Kasumi-1 (cell line): ENCODE measurements around the gene POU2F2.
"Not testable (repeated sequence)": the region's sequence is repeated elsewhere in the genome, so short reads cannot be mapped to it uniquely, and the experiment has no call there.

Experiments used
- DNase-seq, 2 experiments: peaks; one replicate each; lab custom pipeline; 2025; lab: John Stamatoyannopoulos, UW

Gene POU2F2

GRCh38 chr19:42100241-42100640, 32.0 kb downstream of the POU2F2 start:
- not testable (repeated sequence) for DNase-seq

- DNase-seq = no peak
Observed at GRCh38 chr19:42099336-42099925, 32.8 kb downstream of the POU2F2 start.

- DNase-seq = no peak
Observed at GRCh38 chr19:42098781-42099180, 33.5 kb downstream of the POU2F2 start.

- DNase-seq = no peak
Observed at GRCh38 chr19:42097461-42097860, 34.8 kb downstream of the POU2F2 start.

GRCh38 chr19:42096255-42096837, 35.9 kb downstream of the POU2F2 start:
- no peak for DNase-seq

DNA sequence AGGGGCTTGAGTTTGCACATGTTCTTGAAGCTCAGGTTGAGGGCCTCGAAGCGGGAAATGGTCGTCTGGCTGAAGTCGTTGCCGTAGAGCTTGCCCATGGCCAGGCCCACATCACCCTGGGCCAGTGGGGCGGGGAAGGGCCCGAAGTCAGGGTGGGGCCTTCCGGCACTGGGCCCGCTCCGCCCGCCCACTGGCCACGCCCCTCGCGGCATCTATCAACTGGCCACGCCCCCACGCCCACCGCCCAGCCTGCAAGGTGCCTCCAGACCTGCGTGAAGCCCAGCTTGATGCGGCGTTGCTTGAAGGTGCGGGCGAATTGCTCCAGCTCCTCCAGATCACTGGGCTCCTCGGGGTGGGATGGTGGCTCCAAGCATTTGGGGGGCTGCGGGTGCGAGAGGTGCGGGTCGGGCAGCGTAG, 36.4 kb downstream of the POU2F2 start:
- DNase-seq = no peak

- no peak for DNase-seq
Observed at GRCh38 chr19:42095142-42095813, 37.0 kb downstream of the POU2F2 start.

DNA sequence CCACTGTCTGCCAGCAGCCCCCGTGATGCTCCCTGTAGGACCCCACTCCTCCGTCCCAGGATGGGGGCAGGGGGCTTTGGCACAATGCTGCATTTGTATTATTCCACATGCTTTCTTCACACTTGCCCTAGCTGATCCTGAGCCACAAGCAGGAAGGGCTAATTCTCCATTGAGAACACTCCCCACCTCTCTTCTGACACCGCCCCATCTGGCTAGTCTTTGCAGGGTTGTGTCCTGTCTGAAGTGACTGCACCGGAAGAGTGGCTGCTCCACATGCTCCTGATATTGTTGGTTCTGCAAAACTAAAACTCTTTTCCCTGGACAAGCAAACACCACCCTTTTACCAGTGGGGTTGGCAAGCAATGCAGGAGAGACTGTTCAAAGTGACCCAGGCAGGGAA, 38.3 kb downstream of the POU2F2 start:
- no peak for DNase-seq

- no peak for DNase-seq
Observed at GRCh38 chr19:42093505-42093904, 38.7 kb downstream of the POU2F2 start.

GRCh38 chr19:42092350-42092749, 39.9 kb downstream of the POU2F2 start:
- DNase-seq = peak; percentile 56 to 67

DNA sequence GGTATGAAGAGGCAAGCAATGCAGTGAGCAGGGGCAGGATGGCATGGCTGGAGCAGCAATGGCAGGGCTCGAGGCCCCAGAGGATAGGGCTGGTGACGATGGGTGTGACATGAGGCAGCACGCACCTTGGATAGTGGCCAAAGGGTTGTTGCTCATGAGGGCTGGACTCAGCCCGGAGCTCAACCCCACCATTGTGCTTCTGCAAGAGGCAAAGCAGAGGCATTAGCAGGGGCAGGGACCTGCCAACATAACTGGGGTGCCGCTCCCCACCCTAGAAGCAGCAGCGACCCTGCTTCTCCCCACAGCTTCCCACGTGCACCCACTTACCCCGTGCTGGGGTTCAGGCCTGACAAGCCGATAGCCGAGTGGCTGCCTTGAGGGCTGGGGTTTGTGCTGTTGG, 40.5 kb downstream of the POU2F2 start:
- no peak for DNase-seq

- DNase-seq = no peak
Observed at GRCh38 chr19:42091300-42091699, 40.9 kb downstream of the POU2F2 start.

GRCh38 chr19:42090672-42091071, 41.6 kb downstream of the POU2F2 start:
- no peak for DNase-seq

DNA sequence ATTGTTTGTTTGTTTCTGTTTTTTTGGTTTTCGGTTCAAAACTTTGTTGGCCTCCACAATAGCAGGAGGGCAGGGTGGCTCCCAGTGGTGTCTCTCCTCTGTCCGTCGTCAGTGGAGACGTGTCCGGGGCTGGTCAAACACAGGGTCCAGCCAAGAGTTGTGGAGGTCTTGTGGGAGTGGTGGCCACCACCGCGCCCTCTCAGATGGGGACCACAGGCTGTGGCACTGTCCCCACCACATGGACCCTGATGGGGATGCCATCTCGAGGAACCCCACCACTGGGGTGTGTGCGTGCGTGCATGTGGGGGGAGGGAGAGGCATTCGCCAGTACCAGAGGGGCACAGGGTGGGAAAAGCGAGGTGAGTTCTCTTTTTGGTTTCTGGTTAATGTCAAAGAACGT, 42.5 kb downstream of the POU2F2 start:
- DNase-seq = no peak

GRCh38 chr19:42089191-42089750, 43.0 kb downstream of the POU2F2 start:
- no peak for DNase-seq

- no peak for DNase-seq
Observed at GRCh38 chr19:42088471-42089190, 43.6 kb downstream of the POU2F2 start.

- DNase-seq = no peak
Observed at GRCh38 chr19:42086770-42087550, 45.3 kb downstream of the POU2F2 start.

GRCh38 chr19:42086188-42086736, 46.0 kb downstream of the POU2F2 start:
- no peak for DNase-seq

DNA sequence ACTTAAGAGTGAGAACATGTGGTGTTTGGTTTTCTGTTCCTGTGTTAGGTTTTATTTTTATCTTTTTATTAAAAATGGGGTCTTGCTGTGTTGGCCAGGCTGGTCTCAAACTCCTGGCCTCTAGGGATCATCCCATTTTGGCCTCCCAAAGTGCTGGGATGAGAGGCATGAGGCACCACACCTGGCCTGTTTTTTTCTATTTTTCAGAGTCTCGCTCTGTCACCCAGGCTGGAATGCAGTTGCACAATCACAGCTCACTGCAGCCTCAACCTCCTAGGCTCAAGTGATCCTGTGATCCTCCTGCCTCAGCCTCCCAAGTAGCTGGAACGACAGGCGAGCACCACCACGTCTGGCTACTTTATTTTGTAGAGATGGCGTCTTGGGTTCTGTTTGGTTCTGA, 48.7 kb downstream of the POU2F2 start:
- DNase-seq = no peak

DNA sequence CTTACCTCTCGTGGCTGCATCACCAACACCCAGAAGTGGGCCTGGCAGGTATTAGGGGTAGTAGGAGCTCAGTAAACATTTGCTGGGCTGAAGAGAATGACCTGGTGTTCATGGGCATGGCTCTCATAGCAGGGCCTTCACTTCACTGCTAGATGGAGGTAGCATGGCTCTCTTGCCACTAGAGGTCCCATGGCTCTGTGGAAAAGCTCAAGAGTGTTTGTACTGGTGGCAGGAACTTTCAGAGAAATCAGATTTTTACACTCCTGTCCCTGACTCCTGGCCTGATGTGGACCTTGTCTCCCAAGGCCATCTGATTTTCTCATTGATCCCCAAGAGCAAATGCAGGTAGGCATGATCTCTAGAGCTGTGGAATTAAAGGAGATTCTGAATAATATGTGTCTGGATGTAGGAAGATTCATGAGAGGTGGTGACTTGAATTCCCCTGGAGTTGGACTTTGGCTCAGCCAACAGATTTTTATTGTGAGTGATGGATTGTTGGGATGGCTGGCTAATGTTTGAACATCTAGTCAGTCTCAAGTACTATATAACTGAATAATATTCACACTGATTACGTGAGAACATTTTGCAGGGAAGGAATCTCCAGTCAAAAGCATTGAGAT, 50.6 kb downstream of the POU2F2 start:
- DNase-seq = peak; percentile 41 to 69

DNA sequence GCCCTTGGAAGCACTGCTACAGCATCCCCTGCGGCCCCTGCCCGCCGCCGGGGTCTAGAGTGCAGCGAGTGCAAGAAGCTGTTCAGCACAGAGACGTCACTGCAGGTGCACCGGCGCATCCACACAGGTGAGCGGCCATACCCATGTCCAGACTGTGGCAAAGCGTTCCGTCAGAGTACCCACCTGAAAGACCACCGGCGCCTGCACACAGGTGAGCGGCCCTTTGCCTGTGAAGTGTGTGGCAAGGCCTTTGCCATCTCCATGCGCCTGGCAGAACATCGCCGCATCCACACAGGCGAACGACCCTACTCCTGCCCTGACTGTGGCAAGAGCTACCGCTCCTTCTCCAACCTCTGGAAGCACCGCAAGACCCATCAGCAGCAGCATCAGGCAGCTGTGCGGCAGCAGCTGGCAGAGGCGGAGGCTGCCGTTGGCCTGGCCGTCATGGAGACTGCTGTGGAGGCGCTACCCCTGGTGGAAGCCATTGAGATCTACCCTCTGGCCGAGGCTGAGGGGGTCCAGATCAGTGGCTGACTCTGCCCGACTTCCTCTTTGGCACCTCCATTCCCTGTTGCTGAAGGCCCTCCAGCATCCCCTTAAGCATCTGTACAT, 51.4 kb downstream of the POU2F2 start:
- DNase-seq = no peak
